HG02938 (cell line): Measurements from ENCODE around the gene KCNMA1.

Source experiments
- ATAC-seq: cut with Tn5 transposase; IDR thresholded peaks from one replicate; pipeline ENCODE4 v1.9.1; 2021; ENCODE audit warnings: mild to moderate bottlenecking, moderate library complexity; ENCODE audit not compliant: unreplicated experiment

Gene KCNMA1

DNA sequence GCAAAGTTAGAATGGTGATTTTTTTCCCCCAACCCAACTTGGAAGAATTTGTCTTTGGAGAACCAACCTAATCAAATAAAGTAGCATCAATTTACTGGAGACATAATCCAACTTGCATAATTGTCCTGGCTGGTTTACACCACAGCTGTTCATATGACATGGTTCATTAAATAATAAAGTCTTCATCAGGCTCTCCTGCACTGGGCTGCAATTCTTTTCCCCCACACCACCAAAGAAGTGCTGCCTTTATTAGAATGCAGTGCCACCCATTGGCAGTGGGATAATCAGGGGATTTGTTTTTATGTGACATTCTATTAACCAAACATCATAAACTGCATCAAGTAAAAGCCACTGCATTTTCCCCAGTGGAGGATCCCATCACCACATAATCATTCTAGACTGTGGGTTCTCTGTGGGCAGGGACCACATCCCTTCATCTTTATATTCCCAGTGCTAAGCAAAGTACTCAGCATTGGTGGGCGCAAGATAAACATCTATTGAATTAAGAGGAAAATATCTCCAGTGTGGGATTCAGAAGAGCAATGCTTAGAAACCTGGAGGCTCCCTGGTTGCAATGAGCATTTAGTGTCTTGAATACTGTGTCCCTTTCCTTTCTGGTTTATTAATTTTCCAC is 322.0 kb downstream of the KCNMA1 start:
- no peak for ATAC-seq

DNA sequence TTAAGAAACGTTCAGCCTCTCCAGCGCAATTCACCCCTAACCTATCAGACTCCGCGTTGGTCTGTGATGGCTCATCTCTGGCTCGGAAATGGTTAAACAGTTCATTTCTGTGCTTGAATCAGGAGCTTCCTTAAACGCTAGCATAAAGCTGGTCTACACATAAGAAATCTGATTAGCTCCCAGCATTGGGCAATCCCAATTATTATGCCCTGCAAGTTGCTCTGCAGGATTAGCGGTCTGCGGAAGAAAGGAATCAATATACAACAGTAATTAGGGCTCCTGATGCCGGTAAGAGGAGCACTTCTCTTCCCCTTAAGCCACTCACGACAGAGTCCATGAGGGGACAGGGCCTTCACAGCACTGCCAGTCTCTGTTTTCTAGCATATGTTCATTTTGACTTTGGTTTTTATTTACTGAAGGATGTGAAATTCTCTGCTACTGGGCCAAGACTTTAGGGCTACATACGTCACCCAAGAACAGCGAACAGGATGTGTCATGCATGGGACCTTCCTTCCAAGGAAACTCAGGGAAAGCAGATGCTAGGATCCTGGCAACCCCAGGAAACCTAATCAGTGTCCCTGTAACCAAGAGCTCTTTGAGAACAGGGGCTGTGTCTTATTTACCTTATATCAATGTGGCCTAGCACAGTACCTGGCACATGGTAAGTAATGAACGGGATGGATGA is 324.4 kb downstream of the KCNMA1 start:
- ATAC-seq: no peak

DNA sequence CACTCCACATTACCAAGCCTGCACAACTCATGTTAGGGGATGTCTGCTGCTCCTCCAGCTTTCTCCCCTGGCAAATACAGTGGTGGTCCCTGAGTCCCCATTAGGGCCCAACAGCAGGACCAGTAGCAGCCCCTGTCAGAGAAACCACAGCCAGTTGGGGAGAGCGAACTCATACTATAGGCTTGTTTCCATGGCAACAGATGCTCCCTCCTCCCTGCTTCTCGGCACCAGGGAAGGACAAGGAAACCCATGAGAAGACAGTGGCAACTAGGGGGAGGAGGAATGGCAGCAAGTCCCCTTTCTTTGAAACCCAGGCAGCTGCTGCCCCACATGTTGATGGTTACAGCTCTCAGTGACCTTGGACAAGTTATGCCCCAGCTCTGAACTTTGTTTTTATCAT is 326.4 kb downstream of the KCNMA1 start:
- ATAC-seq: no peak

DNA sequence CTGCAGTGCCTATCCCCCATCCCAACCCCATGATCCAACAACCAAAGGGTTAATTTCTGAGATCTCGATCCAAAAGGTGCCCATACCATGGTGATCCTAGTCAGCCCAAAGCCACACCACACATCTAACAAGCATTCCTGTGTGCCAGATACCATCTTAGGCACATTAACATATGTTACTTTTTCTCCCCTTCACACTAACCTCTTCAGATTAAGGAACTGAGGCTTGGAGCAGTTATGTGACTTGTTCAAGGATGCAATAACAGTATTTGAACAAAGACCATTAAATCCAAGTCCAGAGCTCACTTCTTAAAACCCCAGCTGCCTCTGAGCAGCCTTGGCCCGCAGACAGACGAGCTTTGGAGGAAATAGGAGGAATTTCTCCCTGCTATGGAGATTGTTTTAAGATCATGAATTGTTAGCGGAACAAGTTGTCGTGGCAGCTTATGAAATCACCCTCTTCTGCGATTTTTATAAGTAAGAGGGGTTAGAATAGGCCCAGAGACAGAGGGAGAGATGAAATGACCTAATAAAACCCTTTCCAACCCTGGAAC is 327.2 kb downstream of the KCNMA1 start:
- ATAC-seq: no peak

DNA sequence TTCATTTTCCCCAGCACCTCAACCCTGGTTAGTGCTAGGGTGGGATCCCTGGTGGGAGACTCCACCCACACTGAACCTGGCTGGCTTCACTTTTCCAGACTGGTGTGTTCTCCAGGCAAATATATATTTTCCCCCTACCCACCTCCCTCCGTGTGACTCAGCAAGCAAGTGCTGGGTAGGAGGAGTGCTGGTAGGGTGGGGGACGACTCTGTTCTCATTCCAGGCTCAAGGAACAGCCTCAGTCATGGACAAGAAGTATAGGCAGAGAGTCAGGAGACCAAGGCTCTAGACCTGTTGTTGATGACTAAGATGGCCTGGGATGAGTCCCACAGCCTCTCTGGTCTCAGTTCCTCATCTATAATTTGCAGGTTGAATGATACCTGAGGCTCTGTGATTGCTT is 328.1 kb downstream of the KCNMA1 start:
- no peak for ATAC-seq

DNA sequence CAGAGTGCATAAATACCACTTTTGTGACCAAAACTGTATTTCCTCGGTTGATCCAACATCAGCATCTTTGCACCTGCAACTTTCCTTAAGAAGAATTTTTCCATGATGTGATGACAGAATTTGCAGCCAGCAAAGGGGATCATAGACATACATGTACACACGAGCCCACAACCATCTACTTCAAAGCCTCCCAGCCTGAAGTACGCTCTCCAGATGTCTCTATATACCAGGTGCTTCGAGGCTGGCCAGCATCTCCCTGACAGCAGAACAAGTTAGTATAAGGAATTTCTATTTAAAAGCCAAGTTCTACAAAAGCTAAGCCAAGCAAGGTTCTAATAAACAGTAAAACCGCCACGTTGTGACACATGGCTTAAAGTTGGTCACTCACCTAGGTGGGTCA is 328.5 kb downstream of the KCNMA1 start:
- ATAC-seq: no peak

DNA sequence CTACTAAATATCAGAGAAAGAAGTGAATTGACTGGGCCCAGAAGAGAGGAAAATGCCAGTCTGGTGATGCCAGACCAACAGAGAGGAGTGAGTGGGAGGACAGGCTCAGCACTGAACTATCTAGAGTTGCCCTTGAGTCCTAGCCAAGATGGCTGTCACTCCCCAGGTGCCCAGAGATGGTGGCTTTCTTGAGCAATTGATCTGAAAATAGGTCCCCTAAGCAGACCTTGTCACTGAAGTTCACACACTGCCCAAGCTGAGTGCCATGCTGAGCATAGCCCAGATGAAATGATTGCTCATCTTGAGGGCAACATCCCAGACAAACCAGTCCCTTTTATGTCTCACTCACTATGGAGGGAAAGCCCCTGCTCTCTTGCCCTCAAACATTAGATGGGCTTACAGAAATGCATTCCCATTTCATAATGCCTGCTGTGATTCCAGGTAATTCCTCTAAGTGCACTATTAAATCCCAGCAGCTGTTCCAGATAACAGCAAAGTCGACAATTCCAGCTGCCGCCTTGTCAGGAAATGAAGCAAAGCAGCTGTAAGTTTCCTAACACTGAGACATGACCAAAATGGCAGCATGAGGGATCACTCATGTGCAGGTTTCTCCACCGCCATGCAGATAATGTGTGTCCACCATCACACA is 329.4 kb downstream of the KCNMA1 start:
- ATAC-seq: no peak

DNA sequence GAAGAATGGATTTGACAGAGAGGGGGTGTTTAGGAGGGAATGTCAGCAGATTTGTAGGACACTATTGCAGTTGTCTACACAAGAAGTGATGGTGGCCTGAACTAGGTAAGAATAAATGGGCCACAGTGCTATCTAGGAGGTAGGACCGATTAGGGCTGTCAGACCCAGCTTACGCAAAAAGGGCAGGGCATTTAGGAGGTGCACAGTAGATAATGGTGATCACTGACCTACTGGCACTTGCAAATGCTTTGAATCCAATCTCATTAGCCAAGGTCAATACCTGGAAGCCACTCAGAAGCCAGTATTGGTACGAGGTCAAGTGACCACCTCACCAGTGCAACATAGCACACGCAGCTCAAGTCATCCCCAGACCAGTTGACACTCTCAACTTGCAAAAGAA is 330.9 kb downstream of the KCNMA1 start:
- ATAC-seq: no peak

DNA sequence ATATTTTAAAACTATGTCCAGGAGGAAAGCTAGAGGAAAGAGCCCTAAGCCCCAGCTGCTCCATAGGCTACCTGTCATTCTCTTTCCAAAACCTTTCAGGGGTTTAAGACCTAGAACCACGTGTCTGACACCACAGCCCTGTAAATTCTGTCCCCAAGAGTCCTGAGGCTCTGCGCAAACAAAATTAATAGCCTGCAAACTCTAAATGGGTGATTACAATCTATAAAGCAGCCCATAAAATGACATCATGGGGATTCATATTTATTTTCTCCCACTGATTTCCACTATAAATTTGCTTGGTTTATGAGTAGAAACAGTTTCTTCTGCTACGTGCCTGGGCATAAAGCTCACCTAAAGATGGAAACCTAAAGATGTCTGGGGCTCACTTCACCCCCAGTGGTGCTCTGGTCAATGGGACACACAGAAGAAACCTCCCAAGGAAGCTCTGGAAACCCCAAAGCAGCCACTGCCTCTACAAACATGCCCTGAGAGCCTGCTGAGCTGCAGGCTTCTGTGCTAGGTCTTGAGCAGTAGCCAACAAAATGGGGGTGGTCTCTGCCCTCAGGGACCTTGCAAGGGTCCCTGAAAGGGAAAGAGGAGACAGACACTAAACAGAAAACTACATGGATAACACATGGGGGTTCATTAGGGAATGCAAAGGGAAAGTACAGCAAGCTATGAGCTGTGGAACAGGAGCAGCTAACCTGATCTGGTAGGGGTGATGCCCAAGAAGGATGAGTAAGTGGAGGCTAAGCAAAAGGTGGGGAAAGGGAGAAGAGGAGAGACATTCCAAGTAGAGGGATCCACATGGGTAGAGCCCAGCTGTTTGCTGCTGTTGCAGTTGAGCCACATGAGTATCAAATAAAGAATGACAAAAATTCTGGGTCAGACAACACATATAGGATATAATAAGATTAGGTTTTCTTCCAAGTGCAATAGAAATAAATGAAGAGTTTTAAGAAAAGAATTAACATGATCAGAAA is 331.7 kb downstream of the KCNMA1 start:
- no peak for ATAC-seq

DNA sequence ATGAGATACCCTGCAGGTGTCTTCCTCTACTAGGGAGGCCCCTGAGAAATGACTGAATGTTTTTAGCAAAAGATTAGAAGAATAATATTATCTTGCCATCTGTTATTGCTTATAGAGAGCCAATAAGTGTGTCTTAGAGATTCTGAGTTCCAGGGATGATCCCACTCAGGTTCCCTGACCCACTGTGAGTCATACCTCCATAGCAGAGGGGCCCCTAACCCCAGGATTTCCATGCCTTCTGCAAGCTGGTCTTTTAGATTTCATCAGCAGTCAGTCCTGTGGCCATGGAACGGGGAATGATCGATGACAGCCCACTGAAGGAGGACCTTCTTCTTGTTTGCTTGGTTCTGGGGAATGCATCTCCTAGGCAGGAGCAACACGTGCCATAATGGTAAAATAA is 333.4 kb downstream of the KCNMA1 start:
- no peak for ATAC-seq

DNA sequence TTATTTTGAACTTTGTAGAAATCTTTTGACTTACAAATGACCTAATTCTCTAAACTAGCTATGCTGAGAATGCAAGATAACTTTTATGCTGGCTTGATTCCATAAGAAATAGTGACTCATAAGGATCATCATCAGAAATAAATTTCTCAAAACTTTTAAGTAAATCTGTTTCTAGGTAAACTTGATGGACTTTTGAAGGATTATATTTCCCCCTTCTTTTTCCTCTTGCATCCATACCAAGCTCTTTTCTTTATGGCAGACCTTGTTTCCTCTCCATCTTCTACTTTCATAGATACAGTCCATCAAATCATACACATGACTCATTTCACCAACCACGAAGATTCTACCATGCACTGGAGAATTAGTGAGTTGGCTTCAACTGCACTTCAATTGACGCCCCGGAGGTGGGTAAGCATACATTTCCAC is 336.3 kb downstream of the KCNMA1 start:
- no peak for ATAC-seq

DNA sequence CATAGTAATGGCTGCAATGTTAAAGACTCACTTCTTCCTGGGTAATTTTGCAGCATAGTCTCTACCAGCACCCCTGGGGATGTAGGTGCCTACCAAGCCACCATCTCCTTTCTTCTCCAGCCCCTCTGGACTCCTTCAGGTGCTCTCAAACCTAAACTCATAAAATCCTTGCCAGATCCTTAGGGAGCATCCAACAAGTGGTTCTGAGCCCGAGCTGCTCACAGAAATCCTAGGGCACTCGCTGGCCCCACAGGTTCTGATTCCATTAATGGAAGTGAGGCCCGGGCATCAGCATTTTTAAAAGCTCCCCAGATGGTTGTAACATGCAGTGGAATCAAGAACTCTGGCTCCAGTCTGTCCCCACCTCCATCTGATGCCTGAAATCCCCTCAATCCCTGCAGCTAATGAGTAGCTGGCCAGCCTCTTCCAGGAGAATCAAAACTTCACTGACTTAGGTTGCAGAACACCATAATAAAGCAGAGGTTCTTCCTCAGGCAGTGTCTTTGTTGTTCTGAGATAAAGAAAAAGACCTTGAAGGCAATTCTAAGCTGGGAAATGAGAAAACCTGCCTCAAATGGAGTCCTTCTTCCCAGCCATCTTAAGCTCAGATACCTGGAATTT is 336.8 kb downstream of the KCNMA1 start:
- ATAC-seq: no peak

DNA sequence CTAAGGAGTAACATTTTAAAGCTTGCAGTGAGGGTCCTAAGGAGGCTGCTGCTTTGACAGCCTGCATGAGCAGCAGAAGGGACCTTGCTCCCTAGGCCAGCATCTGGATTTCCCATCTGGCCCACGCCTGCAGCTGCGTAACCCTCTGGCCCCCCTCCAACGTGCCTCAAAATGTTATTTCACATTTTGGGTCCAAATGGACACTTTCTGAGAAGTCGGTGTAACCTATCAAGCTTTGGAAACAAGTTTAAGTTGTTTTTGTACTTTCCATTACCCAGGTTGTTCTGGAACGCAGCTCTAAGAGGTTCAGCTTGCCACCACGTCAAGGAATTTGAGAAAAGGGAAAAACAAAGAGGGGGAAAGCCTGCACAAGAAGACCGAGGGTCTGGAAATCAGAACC is 338.3 kb downstream of the KCNMA1 start:
- no peak for ATAC-seq

DNA sequence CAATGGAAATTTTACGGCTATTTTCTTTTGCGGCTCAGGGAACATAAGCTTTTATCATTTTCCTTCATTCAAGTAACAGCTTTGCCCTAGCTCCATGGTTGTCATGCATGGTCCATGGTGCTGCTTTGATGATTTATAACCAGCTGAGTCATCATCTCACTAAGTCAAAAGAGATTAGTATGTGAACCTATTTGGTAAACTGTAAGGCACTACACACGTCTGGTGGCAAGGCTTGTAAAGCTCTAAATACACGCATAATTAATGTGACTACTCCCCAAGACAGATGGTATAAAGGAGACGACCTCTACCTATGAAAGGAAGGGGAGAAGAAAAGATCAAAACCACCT is 340.2 kb downstream of the KCNMA1 start:
- ATAC-seq: no peak

DNA sequence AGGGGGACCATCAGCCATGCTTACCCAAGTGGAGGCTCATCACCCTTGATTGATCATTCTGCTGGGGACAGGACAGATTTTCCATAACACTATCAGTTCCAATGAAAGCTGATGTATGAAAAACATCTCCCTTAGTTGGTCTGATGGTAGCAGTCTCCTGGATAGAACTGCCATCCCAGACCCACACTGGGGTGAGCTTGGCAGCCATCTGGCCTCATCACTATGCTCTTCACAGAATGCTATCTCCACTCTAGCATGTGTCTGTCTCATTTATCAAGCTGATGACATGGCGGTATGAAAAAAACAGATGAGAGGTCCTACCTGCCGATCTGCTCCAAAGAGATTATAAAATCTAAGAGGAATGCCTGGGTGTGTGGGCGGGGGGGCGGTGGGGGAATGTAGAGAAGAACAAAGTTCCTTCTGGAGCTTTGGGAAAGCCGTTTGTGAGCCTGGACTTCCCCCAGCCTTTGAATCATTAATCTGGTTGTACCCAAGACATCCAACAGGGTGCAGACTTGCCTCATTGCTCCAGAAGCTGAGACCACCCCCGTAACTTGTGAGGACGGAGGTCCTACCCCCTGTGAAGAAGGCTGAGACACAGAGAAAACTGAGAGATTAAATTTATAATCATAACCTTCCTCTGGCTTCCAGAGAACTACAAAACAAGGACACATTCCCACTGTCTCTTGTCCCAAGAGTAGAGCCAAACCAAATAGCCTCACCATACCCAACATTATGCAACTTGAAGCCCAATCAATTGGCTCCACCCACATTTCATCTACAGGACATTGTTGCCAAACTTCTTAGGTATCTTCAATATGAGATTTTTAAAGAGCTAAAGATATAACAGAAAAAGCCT is 340.8 kb downstream of the KCNMA1 start:
- ATAC-seq: no peak

DNA sequence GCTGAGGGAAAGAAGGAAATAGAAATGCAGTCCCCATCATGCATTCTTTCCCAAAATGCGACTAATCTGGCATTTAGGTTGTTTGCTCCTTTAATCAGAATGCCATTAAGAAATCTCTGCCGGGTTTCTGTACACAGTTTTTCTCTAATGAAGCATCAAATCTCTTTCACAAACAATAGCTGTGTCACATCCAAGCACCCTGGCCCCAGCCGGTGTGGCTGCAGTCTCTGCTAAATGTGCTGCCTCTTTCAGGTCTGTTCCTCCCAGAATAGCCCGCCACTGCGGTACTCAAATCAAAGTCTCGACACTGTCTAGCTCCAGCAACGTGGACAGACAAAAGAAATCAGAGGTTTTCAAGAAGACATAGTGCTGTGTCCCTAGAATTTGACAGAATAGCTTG is 343.8 kb downstream of the KCNMA1 start:
- no peak for ATAC-seq

DNA sequence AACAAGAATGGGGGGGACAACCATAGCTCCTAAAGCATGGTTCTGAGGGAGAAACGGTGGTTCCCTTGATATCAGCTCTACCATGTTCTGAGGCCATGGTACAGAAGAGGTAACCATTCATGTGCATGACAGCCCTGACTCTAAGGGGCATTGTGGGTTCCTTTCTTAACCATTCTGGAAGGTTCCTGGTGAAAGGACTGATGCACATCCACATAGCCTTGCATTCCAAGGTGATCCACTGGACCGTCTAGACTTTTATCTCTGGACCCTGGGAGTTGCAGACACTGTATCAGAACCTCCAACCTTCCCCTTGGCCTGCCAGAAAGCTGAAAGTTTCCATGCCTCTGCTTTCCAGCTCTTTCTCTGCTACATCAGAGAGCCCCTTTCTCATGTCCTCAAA is 344.3 kb downstream of the KCNMA1 start:
- no peak for ATAC-seq

DNA sequence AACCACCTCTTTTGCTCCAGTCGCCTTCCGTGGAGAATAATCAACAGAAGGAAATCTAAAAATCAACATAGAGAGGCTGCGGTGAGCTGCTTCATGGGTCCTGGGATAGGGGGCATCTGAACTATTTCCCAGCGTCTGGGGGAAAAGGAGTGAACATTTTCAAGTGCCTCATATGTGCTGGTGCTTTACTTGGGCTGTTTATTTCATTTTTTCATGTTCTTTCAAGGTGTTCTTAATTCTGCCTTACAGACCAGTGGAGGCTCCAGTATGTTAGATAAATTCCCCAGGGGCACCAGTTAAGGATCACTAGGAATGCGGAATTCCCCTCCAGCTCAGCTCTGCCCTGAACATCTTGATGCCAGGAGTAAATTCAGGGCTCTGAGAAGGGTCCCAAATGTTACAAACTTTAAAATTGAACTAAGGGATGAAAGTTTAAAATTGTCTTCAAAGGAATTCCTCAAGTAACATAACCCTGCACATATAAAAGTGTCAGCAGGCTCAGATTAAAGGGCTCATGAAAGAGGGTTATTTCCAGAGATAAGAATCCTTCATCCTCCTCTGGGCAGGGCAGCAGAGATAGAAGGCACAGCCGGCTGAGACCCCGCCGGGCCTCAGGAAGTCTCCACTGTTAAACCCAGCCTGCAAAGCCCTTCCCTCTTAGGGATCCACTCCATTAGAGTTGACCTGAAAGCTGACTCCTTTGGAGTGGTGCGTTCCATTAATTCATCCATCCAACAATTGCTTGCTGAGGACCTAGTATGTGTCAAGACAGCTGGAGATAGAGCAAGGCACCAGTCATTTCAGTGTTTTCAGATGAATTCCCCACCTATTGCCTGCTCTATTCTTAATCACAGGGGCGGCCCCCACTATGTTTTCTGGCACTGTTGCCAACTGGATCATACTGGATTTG is 345.8 kb downstream of the KCNMA1 start:
- no peak for ATAC-seq
